H9 (cell line): Measurements from ENCODE around the gene SPHK1. TPM values are rescaled to one million over a fixed set of nuclear protein-coding genes. Genes with fewer than 3 reads are reported as not detected.
A peak's percentile ranks its signal among the peaks of the same experiment; 100 is the strongest.

ENCODE experiments used
- DNase-seq: peaks from one replicate; pipeline ENCODE4 v3.0.0-alpha.2; 2017
- H2AFZ ChIP-seq: one replicate; pipeline ENCODE4 v1.6.1; 2013; ENCODE audit warnings: mild to moderate bottlenecking, low read length, control low read depth, moderate library complexity
- H2AK5ac ChIP-seq: 2 replicates; pipeline ENCODE4 v1.6.1; 2013; ENCODE audit warnings: low read length, control low read depth, mixed read lengths; ENCODE audit not compliant: insufficient read length
- H2BK120ac ChIP-seq: one replicate; pipeline ENCODE4 v1.6.1; 2013; ENCODE audit warnings: low read depth, mild to moderate bottlenecking, low read length, control low read depth, inconsistent platforms; ENCODE audit not compliant: poor library complexity, severe bottlenecking
- H2BK12ac ChIP-seq: 2 replicates; pipeline ENCODE4 v1.6.1; 2013; ENCODE audit warnings: low read length, control low read depth, mixed read lengths, low read depth; ENCODE audit not compliant: insufficient read length
- H2BK15ac ChIP-seq: 2 replicates; pipeline ENCODE4 v1.6.1; 2013; ENCODE audit warnings: low read depth, low read length, control low read depth
- H2BK20ac ChIP-seq: one replicate; pipeline ENCODE4 v1.6.1; 2013; ENCODE audit warnings: low read depth, mild to moderate bottlenecking, low read length, control low read depth, inconsistent platforms; ENCODE audit not compliant: poor library complexity, severe bottlenecking
- H2BK5ac ChIP-seq: 2 replicates; pipeline ENCODE4 v1.6.1; 2013; ENCODE audit warnings: low read length, control low read depth, mixed read lengths; ENCODE audit not compliant: insufficient read length
- H3K14ac ChIP-seq: 2 replicates; pipeline ENCODE4 v1.6.1; 2013; ENCODE audit warnings: low read length, control low read depth; ENCODE audit not compliant: insufficient read depth
- H3K18ac ChIP-seq: 2 replicates; pipeline ENCODE4 v1.6.1; 2013; ENCODE audit warnings: low read depth, mild to moderate bottlenecking, mixed read lengths, low read length, control low read depth; ENCODE audit not compliant: insufficient read length
- H3K23ac ChIP-seq: 2 replicates; pipeline ENCODE4 v1.6.1; 2013; ENCODE audit warnings: low read length, control low read depth, mixed read lengths, low read depth; ENCODE audit not compliant: insufficient read length
- H3K23me2 ChIP-seq: 2 replicates; pipeline ENCODE4 v1.6.1; 2013; ENCODE audit warnings: low read depth, mild to moderate bottlenecking, mixed read lengths, low read length, control low read depth; ENCODE audit not compliant: insufficient read length, poor library complexity, severe bottlenecking
- H3K27ac ChIP-seq: 2 replicates; pipeline ENCODE4 v1.5.1; 2013; ENCODE audit warnings: low read length, control low read depth, mixed read lengths, low read depth; ENCODE audit not compliant: insufficient read length
- H3K27me3 ChIP-seq: 2 replicates; pipeline ENCODE4 v1.6.1; 2013; ENCODE audit warnings: low read length, control low read depth, inconsistent platforms; ENCODE audit not compliant: insufficient read depth
- H3K4ac ChIP-seq: 2 replicates; pipeline ENCODE4 v1.6.1; 2013; ENCODE audit warnings: low read depth, mild to moderate bottlenecking, control low read depth, inconsistent platforms, low read length, moderate library complexity
- H3K4me1 ChIP-seq: 2 replicates; pipeline ENCODE4 v1.6.1; 2013; ENCODE audit warnings: low read length, control low read depth, inconsistent platforms; ENCODE audit not compliant: insufficient read depth
- H3K4me2 ChIP-seq: 2 replicates; pipeline ENCODE4 v1.6.1; 2013; ENCODE audit warnings: low read length, control low read depth, mixed read lengths; ENCODE audit not compliant: insufficient read length, insufficient read depth
- H3K56ac ChIP-seq: 2 replicates; pipeline ENCODE4 v1.6.1; 2013; ENCODE audit warnings: low read depth, mild to moderate bottlenecking, mixed read lengths, low read length, control low read depth; ENCODE audit not compliant: insufficient read length
- H3K79me1 ChIP-seq: 2 replicates; pipeline ENCODE4 v1.6.1; 2013; ENCODE audit warnings: low read depth, mild to moderate bottlenecking, moderate library complexity, low read length, control low read depth, inconsistent platforms; ENCODE audit not compliant: insufficient read depth, poor library complexity, severe bottlenecking
- H3K79me2 ChIP-seq: 2 replicates; pipeline ENCODE4 v1.6.1; 2013; ENCODE audit warnings: low read length, control low read depth, inconsistent platforms; ENCODE audit not compliant: insufficient read depth
- H3K9ac ChIP-seq: 2 replicates; pipeline ENCODE4 v1.6.1; 2013; ENCODE audit warnings: low read length, control low read depth, mixed read lengths; ENCODE audit not compliant: insufficient read length; ENCODE audit errors: extremely low read depth
- H3K9me3 ChIP-seq: one replicate; pipeline ENCODE4 v1.6.1; 2013; ENCODE audit warnings: low read depth, low read length, inconsistent platforms; ENCODE audit not compliant: control insufficient read depth
- H3T11ph ChIP-seq: one replicate; pipeline ENCODE4 v1.6.1; 2013; ENCODE audit warnings: mild to moderate bottlenecking, low read length, control low read depth, inconsistent platforms
- H4K20me1 ChIP-seq: one replicate; pipeline ENCODE4 v1.6.1; 2013; ENCODE audit not compliant: control insufficient read depth, insufficient read length, insufficient read depth
- H4K5ac ChIP-seq: 2 replicates; pipeline ENCODE4 v1.6.1; 2013; ENCODE audit warnings: low read depth, mild to moderate bottlenecking, mixed read lengths, low read length, control low read depth; ENCODE audit not compliant: insufficient read length
- H4K8ac ChIP-seq: replicated peaks from 2 replicates; pipeline ENCODE4 v1.6.1; 2013; ENCODE audit warnings: low read length, control low read depth, mixed read lengths, low read depth; ENCODE audit not compliant: insufficient read length
- H4K91ac ChIP-seq: 2 replicates; pipeline ENCODE4 v1.6.1; 2013; ENCODE audit warnings: low read depth, mild to moderate bottlenecking, moderate library complexity, mixed read lengths, low read length, control low read depth; ENCODE audit not compliant: insufficient read length
- H3K27ac Mint-ChIP-seq, 3 experiments: 2 replicates in 2 of 3; 3 replicates in 1 of 3; pipeline ENCODE4 v1.8.0; 2020 to 2021; ENCODE audit warnings: mixed read lengths in 3 of 3, mild to moderate bottlenecking in 1 of 3, moderate library complexity in 1 of 3
- H3K27me3 Mint-ChIP-seq: 2 replicates; pipeline ENCODE4 v1.8.0; 2021; ENCODE audit warnings: low read depth, mild to moderate bottlenecking, moderate library complexity, mixed read lengths
- H3K36me3 Mint-ChIP-seq, 3 experiments: 2 replicates in 2 of 3; 3 replicates in 1 of 3; pipeline ENCODE4 v1.8.0; 2020 to 2021; ENCODE audit warnings: low read depth in 3 of 3, mixed read lengths in 3 of 3; ENCODE audit not compliant: insufficient read depth in 1 of 3
- H3K4me1 Mint-ChIP-seq, 2 experiments: 2 replicates each; pipeline ENCODE4 v1.8.0; 2020; ENCODE audit warnings: mixed read lengths in 2 of 2
- H3K4me3 Mint-ChIP-seq, 2 experiments: 2 replicates in 1 of 2; 3 replicates in 1 of 2; pipeline ENCODE4 v1.8.0; 2020 to 2021; ENCODE audit warnings: mild to moderate bottlenecking in 2 of 2, mixed read lengths in 2 of 2, moderate library complexity in 1 of 2
- H3K9me3 Mint-ChIP-seq, 2 experiments: 2 replicates in 1 of 2; 3 replicates in 1 of 2; pipeline ENCODE4 v1.8.0; 2020; ENCODE audit warnings: mild to moderate bottlenecking in 2 of 2, mixed read lengths in 2 of 2, moderate library complexity in 1 of 2
- WGBS: extraction: QIAGEN DNeasy Blood & Tissue Kit; methylation state at CpG from one replicate; pipeline ENCODE4 v1.1.7; 2013; ENCODE audit warnings: missing lambda C conversion rate, low lambda C conversion rate, mixed read lengths; ENCODE audit not compliant: insufficient read length; ENCODE audit errors: extremely low coverage; 5-methylcytosine and 5-hydroxymethylcytosine counted together
- total RNA-seq: library from RNA; stranded (reverse); gene quantifications from 2 replicates; pipeline ENCODE4 v1.2.1, GENCODE V29; 2021
- TF ChIP-seq, protein P1 (sequence below): fragments of 200-600 bp; sonication (generic); conservative IDR thresholded peaks from 3 replicates; pipeline ENCODE4 v1.8.0; 2021; ENCODE audit warnings: antibody characterized with exemption, mild to moderate bottlenecking

The SPHK1 gene
- total RNA-seq, 1 experiment from 2014 or later = 1.4 TPM

DNA sequence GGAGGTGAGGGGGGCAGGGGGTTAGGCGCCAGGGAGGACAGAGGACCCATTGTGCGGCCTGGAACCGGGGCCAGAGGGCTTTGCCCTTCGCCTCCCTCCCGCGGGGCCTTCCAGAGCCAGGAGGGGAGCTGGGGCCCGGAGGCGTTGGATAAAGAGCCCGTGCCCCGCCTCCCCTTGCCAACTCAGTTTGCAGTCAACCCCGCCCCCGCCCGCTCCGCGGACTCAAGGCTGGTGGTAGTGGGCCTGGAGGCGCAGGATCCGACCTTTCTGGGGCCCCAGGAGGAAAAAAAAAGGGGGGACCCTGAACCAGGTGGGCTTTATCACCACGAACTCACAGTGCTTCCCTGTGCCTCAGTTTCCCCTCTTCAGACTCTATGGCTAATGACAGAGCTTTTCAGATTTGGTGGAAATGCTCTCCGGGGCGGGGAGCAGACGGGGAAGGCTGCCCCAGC lies 2.0 kb upstream of the SPHK1 start:
- Mint-ChIP-seq H3K4me3 (peak overlapping the region; percentile 81 to 96), H3K27ac (peak overlapping the region in 1 of 3 experiments; percentile 53; a peak in 2 of 7 replicates), H3K4me1 (peaks cover 13 to 27% of the 10 kb centered on the region in 2 experiments), H3K27me3 (peaks cover 69% of the 10 kb centered on the region), H3K36me3 (peaks cover 0 to 2% (median 0%) of the 10 kb centered on the region in 3 experiments; a peak in 2 of 7 replicates), H3K9me3 (no peaks in the 10 kb centered on the region; a peak in 2 of 5 replicates)
- Histone ChIP-seq H3K27ac (no peak overlapping the region), H3K9ac (no peak overlapping the region), H4K91ac (no peak overlapping the region), H3K27me3 (peaks cover 16% of the 10 kb centered on the region; the same call in 1 of the 2 replicates), H3K23me2 (peaks cover 17% of the 10 kb centered on the region), H4K20me1 (no peaks in the 10 kb centered on the region), H3T11ph (no peak overlapping the region), H3K14ac (no peak overlapping the region), H3K4ac (no peak overlapping the region), H2BK120ac (no peak overlapping the region), H3K79me2 (no peaks in the 10 kb centered on the region), H3K18ac (no peak overlapping the region), H3K9me3 (no peaks in the 10 kb centered on the region), H3K79me1 (no peaks in the 10 kb centered on the region), H3K23ac (no peak overlapping the region), H4K8ac (no peak overlapping the region), H4K5ac (no peak overlapping the region), H3K4me1 (0 out of 2 replicates have a peak, but pooled peaks cover 2% of the 10 kb centered on the region), H2BK15ac (no peak overlapping the region), H2AK5ac (no peak overlapping the region), H2BK20ac (no peak overlapping the region), H2AFZ (no peak overlapping the region), H3K56ac (no peak overlapping the region), H3K4me2 (peak overlapping the region; percentile 79), H2BK12ac (no peak overlapping the region), H2BK5ac (no peak overlapping the region)
- WGBS = no CpG with 5 or more reads among the region's 21 CpGs
- TF ChIP-seq, protein P1, sequence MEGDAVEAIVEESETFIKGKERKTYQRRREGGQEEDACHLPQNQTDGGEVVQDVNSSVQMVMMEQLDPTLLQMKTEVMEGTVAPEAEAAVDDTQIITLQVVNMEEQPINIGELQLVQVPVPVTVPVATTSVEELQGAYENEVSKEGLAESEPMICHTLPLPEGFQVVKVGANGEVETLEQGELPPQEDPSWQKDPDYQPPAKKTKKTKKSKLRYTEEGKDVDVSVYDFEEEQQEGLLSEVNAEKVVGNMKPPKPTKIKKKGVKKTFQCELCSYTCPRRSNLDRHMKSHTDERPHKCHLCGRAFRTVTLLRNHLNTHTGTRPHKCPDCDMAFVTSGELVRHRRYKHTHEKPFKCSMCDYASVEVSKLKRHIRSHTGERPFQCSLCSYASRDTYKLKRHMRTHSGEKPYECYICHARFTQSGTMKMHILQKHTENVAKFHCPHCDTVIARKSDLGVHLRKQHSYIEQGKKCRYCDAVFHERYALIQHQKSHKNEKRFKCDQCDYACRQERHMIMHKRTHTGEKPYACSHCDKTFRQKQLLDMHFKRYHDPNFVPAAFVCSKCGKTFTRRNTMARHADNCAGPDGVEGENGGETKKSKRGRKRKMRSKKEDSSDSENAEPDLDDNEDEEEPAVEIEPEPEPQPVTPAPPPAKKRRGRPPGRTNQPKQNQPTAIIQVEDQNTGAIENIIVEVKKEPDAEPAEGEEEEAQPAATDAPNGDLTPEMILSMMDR = no peak
- DNase-seq = peak; percentile 82
